ENCODE measurements around the gene DNAL1. TPM values are rescaled to one million over a fixed set of nuclear protein-coding genes. Genes with fewer than 3 reads are reported as not detected.

The DNAL1 gene
- total and polyA plus RNA-seq, 10 of the 15 experiments (the other 5 are each of a cell fraction or from before 2014, with no cell fraction given) = 2.4 to 18.2 (median 7.4) TPM

DNA sequence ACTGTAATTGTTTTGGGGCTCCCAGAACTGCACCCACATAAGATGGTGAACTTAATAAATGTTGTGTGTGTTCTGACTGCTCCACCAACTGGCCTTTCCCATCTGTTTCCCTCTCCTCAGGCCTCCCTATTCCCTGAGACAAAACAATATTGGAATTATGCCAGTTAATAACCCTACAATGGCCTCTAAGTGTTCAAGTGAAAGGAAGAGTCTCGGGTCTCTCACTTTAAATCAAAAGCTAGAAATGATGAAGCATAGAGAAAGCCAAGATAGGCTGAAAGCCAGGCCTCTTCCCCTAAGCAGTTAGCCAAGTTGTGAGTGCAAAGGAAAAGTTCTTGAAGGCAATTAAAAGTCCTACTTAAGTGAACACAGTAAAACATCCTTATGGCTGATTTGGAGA lies 19.1 kb upstream of the DNAL1 start:
- ChIA-PET CTCF (interaction anchor here (1.5 kb wide), 1 partner anchor 13 kb away, joined by 4 read pairs; no protein-coding TSS in a partner anchor), POLR2A (no interaction called here), RAD21 (ENCODE audit: unreplicated experiment) (interaction anchor here (1.1 to 2.0 kb wide), 2 partner anchors 12 to 87 kb away, joined by 3 to 4 read pairs; no protein-coding TSS in a partner anchor), SMC1A (ENCODE audit: uncharacterized antibody, unreplicated experiment) (interaction anchor here (1.0 to 3.2 kb wide), 4 partner anchors 11 to 117 kb away, joined by 3 to 13 read pairs (median 4); no protein-coding TSS in a partner anchor)
- Histone ChIP-seq H3K9ac (ENCODE audit: control insufficient read depth, insufficient read depth, low read length) (no peak overlapping the region), H3K4me2 (ENCODE audit: control insufficient read depth, insufficient read depth) (no peak overlapping the region), H3K27me3 (replicated peaks in 1 of 2; ENCODE audit: control insufficient read depth in 2 of 2, insufficient read depth in 2 of 2, low read length in 1 of 2) (no peaks in the 10 kb centered on the region), H3K4me1 (ENCODE audit: control insufficient read depth, insufficient read depth, low read length) (no peaks in the 10 kb centered on the region), H2AFZ (ENCODE audit: control insufficient read depth, low read depth, low read length) (no peak overlapping the region), H3K27ac (ENCODE audit: control insufficient read depth, insufficient read depth) (no peak overlapping the region), H3K79me2 (ENCODE audit: control insufficient read depth, insufficient read depth, low read length) (no peaks in the 10 kb centered on the region), H3K9me3 (replicated peaks; ENCODE audit: control insufficient read depth, insufficient read depth, low read length) (no peaks in the 10 kb centered on the region), H3K4me3 (no peak overlapping the region), H3K36me3 (ENCODE audit: control insufficient read depth in 2 of 2, insufficient read depth in 2 of 2, low read length in 1 of 2) (no peaks in the 10 kb centered on the region), H4K20me1 (ENCODE audit: control insufficient read depth, insufficient read depth) (no peaks in the 10 kb centered on the region)
- TF ChIP-seq SREBF2 (IDR thresholded peaks at IDR 0.05; ENCODE audit: low read length) = no peak
- ATAC-seq (no peak), FAIRE-seq (no peak), DNase-seq (ENCODE audit: low read depth, low spot score) (no peak)
- BruUV-seq (replicated peaks) = no TSS peak
- intact Hi-C loops (cut with micrococcal nuclease; ENCODE audit: unreplicated experiment) = no loop called here
- in situ Hi-C loops (cut with MboI) = no loop called here
- WGBS (ENCODE audit: insufficient coverage, insufficient replicate concordance, low lambda C conversion rate, missing lambda C conversion rate) = 0% methylated on average over 1 of the region's 1 CpG

GRCh38 chr14:73627151-73627558 lies 17.6 kb upstream of the DNAL1 start:
- H2AFZ ChIP-seq (ENCODE audit: control insufficient read depth, low read depth, low read length) = no peak overlapping the region
- H3K9me3 ChIP-seq (replicated peaks; ENCODE audit: control insufficient read depth, insufficient read depth, low read length) = no peaks in the 10 kb centered on the region
- SMC1A ChIA-PET (ENCODE audit: uncharacterized antibody, unreplicated experiment) = interaction anchor here (0.7 to 3.2 kb wide), 5 partner anchors 10 to 119 kb away, joined by 3 to 13 read pairs (median 4); no protein-coding TSS in a partner anchor
- in situ Hi-C loops (cut with MboI) (no loop called here), intact Hi-C loops (cut with micrococcal nuclease; ENCODE audit: unreplicated experiment) (no loop called here)
- H3K36me3 ChIP-seq (ENCODE audit: control insufficient read depth in 2 of 2, insufficient read depth in 2 of 2, low read length in 1 of 2) = no peaks in the 10 kb centered on the region
- CTCF ChIA-PET = interaction anchor here (0.8 kb wide), 2 partner anchors 10 to 40 kb away, joined by 4 read pairs; no protein-coding TSS in a partner anchor
- H3K27ac ChIP-seq (ENCODE audit: control insufficient read depth, insufficient read depth) = no peak overlapping the region
- H3K9ac ChIP-seq (ENCODE audit: control insufficient read depth, insufficient read depth, low read length) = no peak overlapping the region
- H3K27me3 ChIP-seq (replicated peaks in 1 of 2; ENCODE audit: control insufficient read depth in 2 of 2, insufficient read depth in 2 of 2, low read length in 1 of 2) = no peaks in the 10 kb centered on the region
- no TSS peak for BruUV-seq (replicated peaks)
- RAD21 ChIA-PET (ENCODE audit: unreplicated experiment) = interaction anchor here (0.6 to 2.0 kb wide), 5 partner anchors 11 to 224 kb away, joined by 3 to 5 read pairs (median 3); no protein-coding TSS in a partner anchor
- H3K79me2 ChIP-seq (ENCODE audit: control insufficient read depth, insufficient read depth, low read length) = no peaks in the 10 kb centered on the region
- FAIRE-seq (peak; percentile 13), ATAC-seq (no peak), DNase-seq (ENCODE audit: low read depth, low spot score) (no peak)
- WGBS (ENCODE audit: insufficient coverage, insufficient replicate concordance, low lambda C conversion rate, missing lambda C conversion rate) = 2% methylated on average over 2 of the region's 2 CpGs
- H3K4me2 ChIP-seq (ENCODE audit: control insufficient read depth, insufficient read depth) = no peak overlapping the region
- H3K4me3 ChIP-seq = no peak overlapping the region
- no peaks in the 10 kb centered on the region for H3K4me1 ChIP-seq (ENCODE audit: control insufficient read depth, insufficient read depth, low read length)
- POLR2A ChIA-PET = interaction anchor here (1.5 kb wide), 1 partner anchor 10 kb away, joined by 11 read pairs; no protein-coding TSS in a partner anchor
- H4K20me1 ChIP-seq (ENCODE audit: control insufficient read depth, insufficient read depth) = no peaks in the 10 kb centered on the region
- TF ChIP-seq SIX5 (IDR thresholded peaks at IDR 0.05; ENCODE audit: low read depth, low read length, severe bottlenecking) (no peak), CHD1 (IDR thresholded peaks at IDR 0.05; ENCODE audit: low read depth, low read length) (no peak), RUNX3 (IDR thresholded peaks at IDR 0.05; ENCODE audit: low read length) (peak; percentile 49), ETV6 (conservative IDR thresholded peaks at IDR 0.05 in 1 of 2, IDR thresholded peaks at IDR 0.05 in 1 of 2; ENCODE audit: borderline replicate concordance in 1 of 2, low read depth in 1 of 2) (no peak), HDAC6 (IDR thresholded peaks at IDR 0.05; ENCODE audit: unreplicated experiment) (no peak), KLF5 (IDR thresholded peaks at IDR 0.05; ENCODE audit: partially characterized antibody) (no peak), SMAD5 (IDR thresholded peaks at IDR 0.05; ENCODE audit: low read depth) (no peak), ZNF207 (IDR thresholded peaks at IDR 0.05; ENCODE audit: borderline replicate concordance) (no peak), PKNOX1 (IDR thresholded peaks at IDR 0.05) (no peak), ATF2 (IDR thresholded peaks at IDR 0.05; ENCODE audit: low read length) (no peak)
- TF ChIP-seq, protein P1, sequence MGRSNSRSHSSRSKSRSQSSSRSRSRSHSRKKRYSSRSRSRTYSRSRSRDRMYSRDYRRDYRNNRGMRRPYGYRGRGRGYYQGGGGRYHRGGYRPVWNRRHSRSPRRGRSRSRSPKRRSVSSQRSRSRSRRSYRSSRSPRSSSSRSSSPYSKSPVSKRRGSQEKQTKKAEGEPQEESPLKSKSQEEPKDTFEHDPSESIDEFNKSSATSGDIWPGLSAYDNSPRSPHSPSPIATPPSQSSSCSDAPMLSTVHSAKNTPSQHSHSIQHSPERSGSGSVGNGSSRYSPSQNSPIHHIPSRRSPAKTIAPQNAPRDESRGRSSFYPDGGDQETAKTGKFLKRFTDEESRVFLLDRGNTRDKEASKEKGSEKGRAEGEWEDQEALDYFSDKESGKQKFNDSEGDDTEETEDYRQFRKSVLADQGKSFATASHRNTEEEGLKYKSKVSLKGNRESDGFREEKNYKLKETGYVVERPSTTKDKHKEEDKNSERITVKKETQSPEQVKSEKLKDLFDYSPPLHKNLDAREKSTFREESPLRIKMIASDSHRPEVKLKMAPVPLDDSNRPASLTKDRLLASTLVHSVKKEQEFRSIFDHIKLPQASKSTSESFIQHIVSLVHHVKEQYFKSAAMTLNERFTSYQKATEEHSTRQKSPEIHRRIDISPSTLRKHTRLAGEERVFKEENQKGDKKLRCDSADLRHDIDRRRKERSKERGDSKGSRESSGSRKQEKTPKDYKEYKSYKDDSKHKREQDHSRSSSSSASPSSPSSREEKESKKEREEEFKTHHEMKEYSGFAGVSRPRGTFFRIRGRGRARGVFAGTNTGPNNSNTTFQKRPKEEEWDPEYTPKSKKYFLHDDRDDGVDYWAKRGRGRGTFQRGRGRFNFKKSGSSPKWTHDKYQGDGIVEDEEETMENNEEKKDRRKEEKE (IDR thresholded peaks at IDR 0.05) = no peak

Data from GM12878 (cell line).